Measurements from ENCODE around the gene GNG12.

GNG12 gene

DNA sequence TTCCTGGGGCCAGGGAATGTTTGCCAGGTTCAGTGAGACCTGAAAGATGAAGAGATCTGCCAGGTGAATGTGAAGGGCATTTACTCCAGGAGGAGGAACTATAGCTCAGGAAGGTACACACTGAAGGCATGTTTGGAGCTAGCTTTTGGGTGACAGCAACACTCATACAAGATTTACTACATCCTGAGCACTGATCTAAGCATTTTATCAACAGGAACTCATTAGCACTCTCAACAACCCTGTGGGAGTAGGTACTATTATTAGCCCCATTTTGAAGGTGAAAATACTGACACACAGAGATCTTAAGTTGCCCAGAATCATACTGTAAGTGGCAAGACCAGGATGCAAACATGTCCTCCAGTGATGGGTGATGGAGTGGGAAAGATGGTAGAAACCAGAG is 141.6 kb downstream of the GNG12 start:
- no peak for DNase-seq

DNA sequence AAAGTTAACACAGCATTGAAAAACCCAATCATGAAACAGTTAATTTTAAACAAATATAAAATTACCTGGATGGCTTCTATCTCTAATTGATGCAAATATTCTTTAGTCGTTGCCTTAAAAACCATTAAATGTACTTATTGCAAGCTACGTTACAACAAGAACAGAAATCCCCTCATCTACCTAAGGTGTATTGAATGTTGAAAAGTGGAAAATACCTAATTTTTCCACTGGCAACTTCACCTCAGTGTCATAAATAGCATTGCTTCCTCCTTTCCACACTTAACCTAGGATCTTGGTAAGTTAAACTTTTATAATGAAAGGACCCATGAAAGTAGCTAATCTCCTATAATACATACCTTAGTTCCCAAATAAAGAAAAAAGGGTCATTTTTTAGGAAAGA is 142.9 kb downstream of the GNG12 start:
- no peak for DNase-seq

DNA sequence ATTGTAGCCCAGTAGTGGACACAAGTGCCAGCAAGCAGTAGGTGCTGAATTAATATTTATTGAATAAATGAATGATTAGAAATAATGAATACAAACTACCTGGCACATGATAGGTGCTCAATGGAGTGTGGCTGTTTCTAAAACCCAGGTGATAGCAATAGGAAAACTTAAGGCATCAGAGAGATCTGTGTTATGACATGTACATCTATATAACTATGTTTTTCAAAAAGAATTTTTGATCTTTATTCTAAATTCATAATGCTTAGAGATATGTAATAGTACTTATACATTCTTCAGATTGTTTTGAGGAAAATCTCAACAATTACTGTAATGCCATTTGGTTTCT is 143.3 kb downstream of the GNG12 start:
- DNase-seq, result no peak

GRCh38 chr1:67689267-67690017 is 143.8 kb downstream of the GNG12 start:
- DNase-seq, result no peak

DNA sequence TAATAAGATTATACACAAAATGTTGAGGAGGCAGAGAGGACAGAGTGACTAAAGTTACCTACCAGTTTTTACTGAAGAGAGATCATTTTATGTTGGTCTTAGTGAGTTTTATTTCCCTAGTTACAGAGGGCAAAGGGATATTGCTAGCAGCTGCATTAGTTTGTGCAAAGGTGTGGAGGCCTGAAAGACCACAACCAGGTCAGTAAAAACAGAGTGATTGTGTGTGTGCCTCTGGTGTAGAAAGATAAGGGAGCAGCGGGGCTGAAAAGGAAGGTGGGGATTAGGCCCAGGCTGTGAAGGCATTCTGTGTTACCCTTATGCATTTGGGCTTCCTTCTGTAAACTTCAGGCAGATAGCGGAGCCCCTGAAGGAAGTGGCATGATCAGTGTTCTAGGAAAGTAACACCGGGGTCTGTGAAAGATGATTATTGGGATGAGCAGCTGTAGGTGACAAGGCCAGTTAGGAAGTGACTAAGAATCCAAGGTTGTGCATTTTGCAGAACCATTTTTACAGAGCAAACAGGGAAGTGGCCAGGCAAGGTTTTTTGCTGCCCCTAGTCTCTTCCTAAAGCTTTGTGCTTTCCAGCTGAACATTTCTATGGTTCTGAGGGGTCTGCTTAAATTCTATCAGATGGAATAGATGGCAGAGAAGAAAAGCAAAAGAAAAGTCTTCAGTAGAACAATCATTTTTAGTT is 144.6 kb downstream of the GNG12 start:
- no peak for DNase-seq

DNA sequence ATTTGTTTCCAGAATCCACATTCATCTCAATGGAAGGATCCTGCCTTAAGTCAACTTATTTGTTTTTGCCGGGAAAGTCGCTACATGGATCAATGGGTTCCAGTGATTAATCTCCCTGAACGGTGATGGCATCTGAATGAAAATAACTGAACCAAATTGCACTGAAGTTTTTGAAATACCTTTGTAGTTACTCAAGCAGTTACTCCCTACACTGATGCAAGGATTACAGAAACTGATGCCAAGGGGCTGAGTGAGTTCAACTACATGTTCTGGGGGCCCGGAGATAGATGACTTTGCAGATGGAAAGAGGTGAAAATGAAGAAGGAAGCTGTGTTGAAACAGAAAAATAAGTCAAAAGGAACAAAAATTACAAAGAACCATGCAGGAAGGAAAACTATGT is 145.6 kb downstream of the GNG12 start:
- DNase-seq, result no peak

DNA sequence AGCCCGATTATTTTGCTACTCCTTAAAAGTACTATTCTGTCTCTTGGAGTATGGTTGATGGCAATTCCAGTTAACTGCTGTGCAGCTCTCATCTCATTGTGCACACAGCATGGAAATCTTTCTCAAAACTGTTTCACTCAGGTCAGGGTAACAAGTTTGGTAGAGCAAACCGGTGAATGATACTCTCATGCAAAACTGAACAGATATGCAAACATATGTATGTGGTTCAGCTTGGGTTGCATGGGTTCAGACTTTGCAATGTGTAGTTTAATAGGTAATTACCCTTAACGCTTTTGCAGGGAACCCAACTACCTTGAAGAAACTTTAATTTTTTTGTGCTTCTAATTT is 146.1 kb downstream of the GNG12 start:
- no peak for DNase-seq

- DNase-seq, result peak; percentile 65
Observed at GRCh38 chr1:67686267-67687197, 146.7 kb downstream of the GNG12 start.

GRCh38 chr1:67685558-67686266 is 147.6 kb downstream of the GNG12 start:
- peak; percentile 44 for DNase-seq

GRCh38 chr1:67685067-67685557 is 148.2 kb downstream of the GNG12 start, which contains the start of gene GADD45A:
Gene GADD45A (plus strand): TSS chr1:67685201. CDS start chr1:67685495, 294 bp downstream.
- peak; percentile 96 for DNase-seq

- DNase-seq, result no peak
Observed at GRCh38 chr1:67684526-67685066, 148.7 kb downstream of the GNG12 start.

GRCh38 chr1:67683766-67684525 is 149.3 kb downstream of the GNG12 start:
- no peak for DNase-seq

GRCh38 chr1:67683316-67683715 is 150.0 kb downstream of the GNG12 start:
- no peak for DNase-seq

GRCh38 chr1:67682659-67683197 is 150.5 kb downstream of the GNG12 start:
- DNase-seq, result no peak

- DNase-seq, result no peak
Observed at GRCh38 chr1:67680486-67680885, 152.8 kb downstream of the GNG12 start.

GRCh38 chr1:67679691-67680090 is 153.6 kb downstream of the GNG12 start:
- DNase-seq, result no peak

GRCh38 chr1:67677930-67678329 is 155.3 kb downstream of the GNG12 start:
- DNase-seq, result no peak

GRCh38 chr1:67677408-67677807 is 155.9 kb downstream of the GNG12 start:
- DNase-seq, result no peak

DNA sequence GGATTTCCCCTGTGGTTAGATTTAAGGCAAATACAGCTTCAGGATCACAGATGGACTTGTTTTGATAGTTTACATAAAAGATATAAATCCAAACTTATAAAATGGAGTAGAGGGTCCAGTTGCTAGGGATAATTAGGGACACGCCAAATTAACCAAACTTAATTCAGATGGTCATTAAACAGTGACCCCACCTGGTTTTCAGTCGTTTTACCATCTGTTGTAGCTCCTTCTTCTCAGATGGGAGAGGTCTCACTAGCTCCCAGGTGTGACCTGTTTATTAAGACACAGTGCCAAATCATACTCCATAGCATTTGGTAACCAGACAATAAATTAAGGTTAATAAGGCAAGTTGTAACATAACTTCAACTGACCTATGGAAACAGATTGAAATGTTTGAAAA is 156.3 kb downstream of the GNG12 start:
- no peak for DNase-seq

GRCh38 chr1:67676287-67676686 is 157.0 kb downstream of the GNG12 start:
- DNase-seq, result no peak

- DNase-seq, result no peak
Observed at GRCh38 chr1:67675800-67676199, 157.5 kb downstream of the GNG12 start.
